MM.1S (cell line): Measurements from ENCODE around the gene COL18A1.

Experiments used
- DNase-seq: peaks from one replicate; pipeline ENCODE4 v3.0.0-alpha.2; 2015
- H2AFZ ChIP-seq: fragments of 300-600 bp; sonication (generic); 2 replicates; pipeline ENCODE4 v1.6.0; 2016; ENCODE audit warnings: antibody characterized with exemption, low read length
- H3F3A ChIP-seq: fragments of 300-600 bp; sonication (generic); 2 replicates; pipeline ENCODE4 v1.6.1; 2016; ENCODE audit warnings: mild to moderate bottlenecking, antibody characterized with exemption, low read length, moderate library complexity, mixed read lengths; ENCODE audit not compliant: insufficient read depth
- H3K27ac ChIP-seq: fragments of 300-600 bp; sonication (generic); 2 replicates; pipeline ENCODE4 v1.5.1; 2016; ENCODE audit warnings: mild to moderate bottlenecking, low read length
- H3K27me3 ChIP-seq: fragments of 300-600 bp; sonication (generic); replicated peaks from 2 replicates; pipeline ENCODE4 v1.6.0; 2016; ENCODE audit warnings: low read length; ENCODE audit not compliant: insufficient read depth
- H3K36me3 ChIP-seq: fragments of 300-600 bp; sonication (generic); replicated peaks from 2 replicates; pipeline ENCODE4 v1.6.1; 2016; ENCODE audit warnings: mild to moderate bottlenecking, low read length, mixed read lengths; ENCODE audit not compliant: insufficient read depth
- H3K4me1 ChIP-seq: fragments of 300-600 bp; sonication (generic); 2 replicates; pipeline ENCODE4 v1.6.1; 2016; ENCODE audit warnings: low read length, mixed read lengths
- H3K4me2 ChIP-seq: fragments of 300-600 bp; sonication (generic); 2 replicates; pipeline ENCODE4 v1.6.0; 2016; ENCODE audit warnings: low read depth, low read length
- H3K4me3 ChIP-seq: fragments of 300-600 bp; sonication (generic); 2 replicates; pipeline ENCODE4 v1.5.1; 2016; ENCODE audit warnings: low read length, mixed read lengths
- H3K79me2 ChIP-seq: fragments of 300-600 bp; sonication (generic); 2 replicates; pipeline ENCODE4 v1.6.1; 2016; ENCODE audit warnings: mixed run types, low read length, mixed read lengths
- H3K9ac ChIP-seq: fragments of 300-600 bp; sonication (generic); 2 replicates; pipeline ENCODE4 v1.6.1; 2016; ENCODE audit warnings: low read length, mixed read lengths
- H3K9me2 ChIP-seq: fragments of 300-600 bp; sonication (generic); replicated peaks from 2 replicates; pipeline ENCODE4 v1.6.1; 2016; ENCODE audit warnings: mild to moderate bottlenecking, low read length, mixed read lengths; ENCODE audit not compliant: insufficient read depth
- H3K9me3 ChIP-seq: fragments of 300-600 bp; sonication (generic); replicated peaks from 2 replicates; pipeline ENCODE4 v1.6.1; 2016; ENCODE audit warnings: mild to moderate bottlenecking, low read length, mixed read lengths; ENCODE audit not compliant: insufficient read depth
- H4K20me1 ChIP-seq: fragments of 300-600 bp; sonication (generic); 2 replicates; pipeline ENCODE4 v1.6.1; 2016; ENCODE audit warnings: mild to moderate bottlenecking, low read length, moderate library complexity, mixed read lengths; ENCODE audit not compliant: insufficient read depth
- EZH2 ChIP-seq: fragments of 300-600 bp; sonication (generic); optimal IDR thresholded peaks from 2 replicates; pipeline ENCODE3; 2017; ENCODE audit warnings: low read depth, mild to moderate bottlenecking, antibody characterized with exemption, low read length, mixed read lengths
- EZH2phosphoT487 ChIP-seq: fragments of 300-600 bp; sonication (generic); IDR thresholded peaks from 2 replicates; pipeline ENCODE4 v1.6.1; 2018; ENCODE audit warnings: antibody characterized with exemption, low read length
- TF ChIP-seq, protein P1 (sequence below): fragments of 300-600 bp; sonication (generic); IDR thresholded peaks from 2 replicates; pipeline ENCODE4 v1.5.1; 2016; ENCODE audit warnings: antibody characterized with exemption, low read length, mixed read lengths

The COL18A1 gene

DNA sequence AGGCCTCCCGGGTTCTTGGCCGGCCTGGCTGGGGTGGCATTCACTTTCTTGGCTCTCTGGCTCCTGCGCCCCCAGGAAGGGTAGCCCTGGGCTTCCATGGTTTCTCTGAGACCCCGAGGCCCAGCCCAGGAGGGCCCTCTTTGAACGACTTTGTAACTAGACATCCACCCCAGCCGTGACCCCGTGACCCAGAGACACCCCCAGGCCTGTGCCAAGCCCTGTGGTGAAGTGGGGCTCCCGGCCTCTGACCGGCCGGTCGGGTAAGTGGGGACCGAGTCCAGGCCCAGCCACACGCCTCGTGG lies 64.0 kb downstream of the COL18A1 start:
- Histone ChIP-seq H3K9me2 (no peaks in the 10 kb centered on the region), H3K79me2 (no peaks in the 10 kb centered on the region), H3K9ac (no peak overlapping the region), H3F3A (no peaks in the 10 kb centered on the region), H2AFZ (no peak overlapping the region), H3K4me3 (no peak overlapping the region), H3K36me3 (no peaks in the 10 kb centered on the region), H4K20me1 (no peaks in the 10 kb centered on the region), H3K27ac (no peak overlapping the region), H3K4me1 (no peaks in the 10 kb centered on the region), H3K4me2 (no peak overlapping the region), H3K9me3 (no peaks in the 10 kb centered on the region), H3K27me3 (peaks cover 99% of the 10 kb centered on the region)
- no peak for TF ChIP-seq EZH2
- DNase-seq: no peak

DNA sequence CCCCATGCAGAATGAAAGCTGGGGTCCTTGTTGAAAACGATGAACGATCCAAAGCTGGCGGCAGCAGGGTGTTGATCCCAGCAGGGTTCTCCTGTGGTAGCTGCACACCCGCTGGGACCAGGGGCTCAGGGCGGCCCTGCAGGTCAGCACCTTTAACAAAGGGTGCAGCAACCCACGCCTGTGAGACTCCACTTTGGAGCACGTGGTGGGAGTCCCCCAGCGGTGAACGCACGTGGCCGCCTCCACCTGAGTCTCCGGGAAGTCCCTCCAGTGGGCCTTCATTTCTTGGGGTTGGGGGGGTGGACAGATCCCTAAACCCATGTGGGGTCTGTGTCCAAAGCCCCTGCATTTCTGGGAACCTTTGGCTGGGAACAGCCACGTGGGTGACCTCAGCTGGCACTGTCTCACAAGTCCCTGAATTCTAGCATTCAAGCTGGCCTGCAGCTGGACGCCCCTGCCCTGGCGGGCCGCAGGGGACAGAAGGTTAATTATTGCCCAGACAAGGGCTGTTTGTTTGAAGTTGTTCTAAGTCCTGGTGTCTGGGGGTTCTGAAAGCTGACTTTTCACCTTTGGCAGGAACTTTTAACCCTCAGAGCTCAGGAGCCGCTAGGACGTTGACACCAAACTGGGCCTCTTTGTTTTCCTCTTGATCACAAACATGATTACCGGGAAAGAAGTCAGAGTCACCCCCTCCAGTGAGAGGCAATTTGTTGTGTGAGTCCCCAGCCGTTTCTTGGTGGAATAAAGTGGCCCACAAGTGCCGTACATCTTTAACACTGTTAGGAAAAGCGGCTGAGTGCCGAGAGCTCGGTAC lies 64.5 kb downstream of the COL18A1 start:
- no peak overlapping the region for H3K4me2 ChIP-seq

DNA sequence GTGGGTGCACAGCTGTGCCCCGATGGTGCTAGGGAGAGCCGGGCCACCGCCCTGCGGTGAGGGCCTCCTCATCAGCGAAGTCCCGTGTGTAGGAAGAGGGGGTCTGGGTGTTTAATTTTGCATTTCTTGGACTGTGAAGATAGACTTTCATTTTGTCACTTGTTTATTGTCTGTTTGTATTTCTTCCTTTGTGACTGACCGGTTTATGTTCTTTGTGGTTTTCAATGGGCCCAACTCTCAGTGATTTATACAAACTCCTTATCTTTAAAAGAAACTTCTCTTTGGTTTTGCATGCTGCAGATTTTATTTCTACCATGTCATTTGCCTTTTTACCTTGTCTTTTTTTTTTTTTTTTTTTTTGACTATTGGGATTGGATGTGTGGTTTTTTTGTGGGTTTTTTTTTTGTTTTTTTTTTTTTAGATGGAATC lies 65.1 kb downstream of the COL18A1 start:
- Histone ChIP-seq H3K9me3 (no peaks in the 10 kb centered on the region), H3F3A (no peaks in the 10 kb centered on the region), H3K27me3 (peaks cover 99% of the 10 kb centered on the region), H3K9me2 (no peaks in the 10 kb centered on the region), H4K20me1 (no peaks in the 10 kb centered on the region), H3K27ac (no peak overlapping the region), H3K4me1 (no peaks in the 10 kb centered on the region), H2AFZ (no peak overlapping the region), H3K79me2 (no peaks in the 10 kb centered on the region), H3K36me3 (no peaks in the 10 kb centered on the region), H3K4me3 (no peak overlapping the region), H3K4me2 (no peak overlapping the region), H3K9ac (no peak overlapping the region)
- TF ChIP-seq EZH2phosphoT487 (no peak), EZH2 (no peak)
- TF ChIP-seq, protein P1, sequence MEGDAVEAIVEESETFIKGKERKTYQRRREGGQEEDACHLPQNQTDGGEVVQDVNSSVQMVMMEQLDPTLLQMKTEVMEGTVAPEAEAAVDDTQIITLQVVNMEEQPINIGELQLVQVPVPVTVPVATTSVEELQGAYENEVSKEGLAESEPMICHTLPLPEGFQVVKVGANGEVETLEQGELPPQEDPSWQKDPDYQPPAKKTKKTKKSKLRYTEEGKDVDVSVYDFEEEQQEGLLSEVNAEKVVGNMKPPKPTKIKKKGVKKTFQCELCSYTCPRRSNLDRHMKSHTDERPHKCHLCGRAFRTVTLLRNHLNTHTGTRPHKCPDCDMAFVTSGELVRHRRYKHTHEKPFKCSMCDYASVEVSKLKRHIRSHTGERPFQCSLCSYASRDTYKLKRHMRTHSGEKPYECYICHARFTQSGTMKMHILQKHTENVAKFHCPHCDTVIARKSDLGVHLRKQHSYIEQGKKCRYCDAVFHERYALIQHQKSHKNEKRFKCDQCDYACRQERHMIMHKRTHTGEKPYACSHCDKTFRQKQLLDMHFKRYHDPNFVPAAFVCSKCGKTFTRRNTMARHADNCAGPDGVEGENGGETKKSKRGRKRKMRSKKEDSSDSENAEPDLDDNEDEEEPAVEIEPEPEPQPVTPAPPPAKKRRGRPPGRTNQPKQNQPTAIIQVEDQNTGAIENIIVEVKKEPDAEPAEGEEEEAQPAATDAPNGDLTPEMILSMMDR: no peak
- no peak for DNase-seq

More for the DNA sequence above, 64.5 kb downstream of the COL18A1 start:
- no peak for DNase-seq
- no peak overlapping the region for H2AFZ ChIP-seq
- no peaks in the 10 kb centered on the region for H3K9me3 ChIP-seq
- H3K27me3 ChIP-seq: peaks cover 99% of the 10 kb centered on the region
- no peaks in the 10 kb centered on the region for H3K79me2 ChIP-seq
- no peak for TF ChIP-seq EZH2
- no peaks in the 10 kb centered on the region for H3K36me3 ChIP-seq
- no peak overlapping the region for H3K9ac ChIP-seq
- no peaks in the 10 kb centered on the region for H4K20me1 ChIP-seq
- H3K27ac ChIP-seq: no peak overlapping the region
- no peaks in the 10 kb centered on the region for H3K4me1 ChIP-seq
- no peaks in the 10 kb centered on the region for H3F3A ChIP-seq
- no peak overlapping the region for H3K4me3 ChIP-seq
- no peaks in the 10 kb centered on the region for H3K9me2 ChIP-seq

DNA sequence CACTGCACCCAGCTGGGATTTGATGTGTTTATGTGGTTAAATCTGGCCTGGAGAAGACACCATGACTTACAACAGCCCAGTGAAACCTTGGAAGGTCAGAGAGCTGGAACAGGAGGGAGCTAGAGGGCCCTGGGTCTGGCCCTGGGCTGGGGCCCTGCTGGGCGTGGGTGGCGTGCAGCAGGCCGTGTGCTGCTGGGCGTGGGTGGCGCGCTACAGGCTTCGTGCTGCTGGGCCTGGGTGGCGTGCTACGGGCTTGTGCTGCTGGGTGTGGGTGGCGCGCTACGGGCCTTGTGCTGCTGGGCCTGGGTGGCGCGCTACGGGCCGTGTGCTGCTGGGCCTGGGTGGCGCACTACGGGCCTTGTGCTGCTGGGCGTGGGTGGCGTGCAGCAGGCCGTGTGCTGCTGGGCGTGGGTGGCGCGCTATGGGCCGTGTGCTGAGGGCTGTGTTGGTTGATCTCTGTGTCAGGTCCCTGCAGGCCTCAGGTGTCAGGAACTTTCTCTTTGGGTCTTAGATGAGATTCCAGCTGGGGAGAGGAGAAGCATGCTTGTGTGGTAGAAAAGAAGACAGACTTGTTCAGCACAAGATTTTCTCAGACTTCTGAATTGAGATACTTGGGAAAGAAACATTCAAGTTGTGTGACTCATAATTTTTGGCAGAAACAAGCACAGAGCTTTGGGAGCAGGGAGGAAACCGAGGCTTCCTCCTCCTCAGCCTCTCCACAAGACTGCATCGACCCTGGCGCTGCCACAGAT lies 66.0 kb downstream of the COL18A1 start:
- H2AFZ ChIP-seq: no peak overlapping the region
- H3K36me3 ChIP-seq: no peaks in the 10 kb centered on the region
- H3K79me2 ChIP-seq: no peaks in the 10 kb centered on the region
- H3K4me2 ChIP-seq: no peak overlapping the region
- H4K20me1 ChIP-seq: no peaks in the 10 kb centered on the region
- peaks cover 99% of the 10 kb centered on the region for H3K27me3 ChIP-seq
- H3K4me3 ChIP-seq: no peak overlapping the region
- DNase-seq: no peak
- no peak overlapping the region for H3K27ac ChIP-seq
- no peaks in the 10 kb centered on the region for H3K4me1 ChIP-seq
- H3K9me2 ChIP-seq: no peaks in the 10 kb centered on the region
- TF ChIP-seq EZH2 (no peak), EZH2phosphoT487 (no peak)
- TF ChIP-seq, protein P1: no peak
- H3F3A ChIP-seq: no peaks in the 10 kb centered on the region
- H3K9ac ChIP-seq: no peak overlapping the region
- H3K9me3 ChIP-seq: no peaks in the 10 kb centered on the region
